Measurements from ENCODE around the gene SHH.

Gene SHH

DNA sequence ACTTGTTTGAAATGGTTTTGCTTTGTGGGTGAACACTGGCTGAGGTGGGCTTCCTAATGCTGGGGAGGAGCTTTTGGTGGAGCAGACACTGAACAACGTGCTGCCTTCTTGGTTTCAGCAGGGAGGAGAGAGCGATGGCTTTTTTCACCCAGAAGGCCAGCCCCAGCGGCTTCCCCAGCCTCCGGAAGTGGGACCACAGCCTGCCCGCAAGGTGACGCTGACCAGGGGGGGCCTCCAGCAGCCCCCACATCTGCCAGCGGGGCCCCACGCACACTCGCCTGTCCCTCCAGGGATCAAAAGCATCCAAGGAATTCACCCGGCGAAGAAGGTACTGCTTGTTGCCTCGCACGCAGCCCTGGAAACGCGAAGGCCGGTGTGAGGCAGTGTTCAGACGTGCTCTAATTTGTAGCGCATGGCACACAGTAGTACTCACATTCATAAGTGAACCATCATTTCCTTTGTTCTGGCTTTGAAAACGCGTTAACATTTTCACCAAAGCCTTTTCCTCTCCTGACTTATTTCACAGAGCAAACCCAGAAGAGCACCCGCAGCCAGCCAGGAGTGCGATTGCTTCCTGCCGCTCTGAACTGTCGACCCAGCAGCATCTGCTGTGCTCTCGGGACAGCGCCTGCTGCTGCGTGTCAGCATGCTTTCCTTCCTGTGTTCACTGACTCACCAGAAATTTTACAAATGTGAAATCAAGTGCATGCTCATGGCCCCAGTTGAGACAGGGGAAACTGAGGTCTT is 48.4 kb downstream of the SHH start:
- no peak overlapping the region for H3K27ac ChIP-seq
- TF ChIP-seq, protein P1, sequence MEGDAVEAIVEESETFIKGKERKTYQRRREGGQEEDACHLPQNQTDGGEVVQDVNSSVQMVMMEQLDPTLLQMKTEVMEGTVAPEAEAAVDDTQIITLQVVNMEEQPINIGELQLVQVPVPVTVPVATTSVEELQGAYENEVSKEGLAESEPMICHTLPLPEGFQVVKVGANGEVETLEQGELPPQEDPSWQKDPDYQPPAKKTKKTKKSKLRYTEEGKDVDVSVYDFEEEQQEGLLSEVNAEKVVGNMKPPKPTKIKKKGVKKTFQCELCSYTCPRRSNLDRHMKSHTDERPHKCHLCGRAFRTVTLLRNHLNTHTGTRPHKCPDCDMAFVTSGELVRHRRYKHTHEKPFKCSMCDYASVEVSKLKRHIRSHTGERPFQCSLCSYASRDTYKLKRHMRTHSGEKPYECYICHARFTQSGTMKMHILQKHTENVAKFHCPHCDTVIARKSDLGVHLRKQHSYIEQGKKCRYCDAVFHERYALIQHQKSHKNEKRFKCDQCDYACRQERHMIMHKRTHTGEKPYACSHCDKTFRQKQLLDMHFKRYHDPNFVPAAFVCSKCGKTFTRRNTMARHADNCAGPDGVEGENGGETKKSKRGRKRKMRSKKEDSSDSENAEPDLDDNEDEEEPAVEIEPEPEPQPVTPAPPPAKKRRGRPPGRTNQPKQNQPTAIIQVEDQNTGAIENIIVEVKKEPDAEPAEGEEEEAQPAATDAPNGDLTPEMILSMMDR (conservative IDR thresholded peaks at IDR 0.05) = no peak

DNA sequence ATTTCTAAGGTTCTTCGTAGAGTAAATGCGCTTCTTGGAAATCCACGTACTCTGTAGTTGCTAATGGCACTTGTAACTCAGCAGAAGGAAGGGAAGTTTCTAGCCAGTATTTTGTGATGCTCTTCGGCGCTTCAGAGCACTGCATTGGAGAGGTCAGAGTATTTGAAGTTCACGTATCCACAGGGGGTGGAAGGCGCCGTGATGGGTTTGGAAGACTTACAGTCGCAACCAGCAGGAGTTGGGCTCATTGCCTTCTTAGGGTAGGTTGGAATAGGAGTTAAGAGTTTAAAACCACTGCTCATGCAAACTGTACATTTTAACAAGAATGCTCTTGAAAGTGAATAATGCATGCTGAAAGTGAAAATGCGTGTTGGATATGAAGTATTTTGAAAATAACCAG is 49.1 kb downstream of the SHH start:
- TF ChIP-seq, protein P1 (conservative IDR thresholded peaks at IDR 0.05) = no peak
- H3K27ac ChIP-seq = no peak overlapping the region

DNA sequence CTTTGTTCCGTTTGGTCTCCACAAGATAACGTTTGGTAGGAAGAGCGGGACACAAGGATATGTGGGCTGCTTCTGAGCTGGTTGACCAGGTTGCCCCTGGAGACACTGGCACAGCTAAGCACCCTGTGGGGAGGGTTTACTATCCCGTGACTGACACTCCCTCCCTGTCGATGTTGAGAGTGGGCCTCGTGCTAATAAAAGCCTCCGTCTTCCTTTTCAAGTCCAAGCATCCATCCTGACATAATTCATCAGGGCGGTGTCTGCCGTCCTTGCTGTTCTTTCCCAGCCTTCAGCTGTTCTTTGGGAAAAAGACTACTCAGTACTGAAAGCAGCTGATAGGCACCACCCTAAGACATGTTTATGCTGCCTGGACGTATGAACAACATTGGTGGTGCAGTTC is 49.6 kb downstream of the SHH start:
- no peak overlapping the region for H3K27ac ChIP-seq
- TF ChIP-seq, protein P1 (conservative IDR thresholded peaks at IDR 0.05) = no peak

DNA sequence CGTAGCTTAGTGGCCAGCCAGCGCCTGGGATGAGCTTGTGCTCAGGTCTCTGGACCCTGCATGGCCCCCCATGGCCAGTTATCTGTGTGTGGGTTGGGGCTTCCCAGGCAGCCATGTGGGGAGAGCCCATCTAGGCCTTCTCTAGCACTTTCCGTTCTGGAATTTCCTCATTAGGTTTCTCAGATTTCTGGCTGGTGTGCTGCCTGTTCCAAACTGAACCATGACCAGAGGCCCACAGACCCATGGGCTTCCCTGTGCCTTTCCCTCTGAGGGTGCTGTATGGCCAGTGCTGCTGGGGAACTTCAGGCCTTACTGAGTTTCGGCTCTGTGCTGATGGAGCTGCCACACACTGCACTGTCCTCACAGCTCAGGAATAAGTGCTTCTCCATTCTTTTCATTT is 50.2 kb downstream of the SHH start:
- no peak overlapping the region for H3K27ac ChIP-seq
- TF ChIP-seq, protein P1 (conservative IDR thresholded peaks at IDR 0.05) = no peak

DNA sequence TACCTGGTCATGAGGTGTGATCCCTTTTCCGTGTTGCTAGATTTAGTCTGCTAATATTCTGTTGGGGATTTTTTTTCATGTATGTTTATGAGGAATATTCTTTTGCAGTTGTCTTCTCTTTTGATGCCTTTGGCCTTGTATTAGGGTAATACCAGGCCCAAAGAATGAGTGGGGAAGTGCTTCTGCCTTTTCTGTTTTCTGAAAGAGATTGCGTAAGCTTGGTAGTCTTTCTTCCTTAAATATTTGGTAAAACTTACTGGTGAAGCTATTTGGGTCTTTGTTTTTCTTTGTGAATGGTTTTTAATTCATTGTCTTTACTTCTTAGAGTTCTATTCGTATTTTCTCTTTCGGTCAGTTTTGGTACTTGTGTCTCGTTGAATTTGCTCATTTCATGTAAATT is 51.1 kb downstream of the SHH start:
- no peak overlapping the region for H3K27ac ChIP-seq
- TF ChIP-seq, protein P1 (conservative IDR thresholded peaks at IDR 0.05) = no peak

DNA sequence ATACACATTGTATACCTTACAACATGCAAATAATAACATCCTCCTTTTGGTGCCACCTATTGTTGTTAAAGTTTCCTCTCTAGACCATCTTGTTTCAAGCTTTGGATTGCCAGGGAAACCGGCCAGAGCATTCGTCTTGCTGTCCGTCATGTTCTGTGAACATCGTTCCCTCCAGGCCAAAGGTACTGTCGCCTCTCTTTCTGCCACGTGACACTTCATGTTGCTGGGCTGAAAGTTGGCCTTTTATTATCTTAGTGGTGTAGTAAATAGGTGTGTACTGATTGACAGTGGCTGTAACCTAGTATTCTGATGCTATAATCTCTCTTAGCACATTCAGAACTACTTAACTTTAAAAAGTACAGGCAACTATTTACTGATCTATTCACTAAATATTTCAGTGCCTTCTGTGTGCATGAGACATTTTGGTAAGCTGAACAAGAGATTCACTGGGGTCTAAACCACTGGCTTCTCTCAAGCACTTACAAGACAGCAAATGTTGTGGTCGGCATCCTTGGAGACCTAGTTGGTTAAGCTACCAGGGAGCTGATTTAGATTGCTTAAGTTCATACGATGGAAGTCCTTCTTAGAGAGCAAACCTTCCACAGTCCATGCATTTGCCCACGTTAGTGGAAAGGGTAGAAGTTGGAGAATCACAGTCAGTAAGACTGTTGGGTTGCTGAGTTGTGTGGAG is 52.4 kb downstream of the SHH start:
- TF ChIP-seq, protein P1 (conservative IDR thresholded peaks at IDR 0.05) = no peak

DNA sequence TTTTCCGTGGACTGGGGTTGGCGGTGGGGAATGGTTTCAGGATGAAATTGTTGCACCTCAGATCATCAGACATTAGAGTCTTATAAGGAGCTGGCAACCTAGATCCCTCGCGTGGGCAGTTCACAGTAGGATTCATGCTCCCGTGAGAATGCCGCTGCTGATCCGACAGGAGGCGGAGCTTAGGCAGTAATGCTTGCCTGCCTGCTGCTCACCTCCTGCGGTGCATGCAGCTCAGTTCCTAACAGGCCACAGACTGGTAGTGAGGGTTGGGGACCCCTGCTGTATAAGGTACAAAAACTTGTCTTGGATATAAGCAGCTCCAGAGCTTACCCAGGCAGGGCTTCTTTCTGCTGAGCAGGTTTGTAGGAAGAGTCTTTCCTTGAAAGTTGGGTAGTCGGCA is 53.9 kb downstream of the SHH start:
- H3K27ac ChIP-seq = no peak overlapping the region
- TF ChIP-seq, protein P1 (conservative IDR thresholded peaks at IDR 0.05) = no peak

More for the DNA sequence above, 52.4 kb downstream of the SHH start:
- no peak overlapping the region for H3K27ac ChIP-seq
